Activated CD4-positive, alpha-beta memory T cell treated with anti-CD3 and anti-CD28 coated beads, Interleukin-2, amount 10 ng/mL, durations not matched to agents 7 days and 5 days (primary cell): ENCODE measurements around the gene TNFRSF19. TPM values are rescaled to one million over a fixed set of nuclear protein-coding genes. Genes with fewer than 3 reads are reported as not detected.
"Not testable (repeated sequence)": the region's sequence is repeated elsewhere in the genome, so short reads cannot be mapped to it uniquely, and the experiment has no call there.

Experiments used
- CTCF ChIA-PET: fragments of 350-600 bp; sonication (Branson Sonifier 250); formaldehyde crosslinking; loops from one replicate; lab custom pipeline; 2021; ENCODE audit warnings: antibody characterized with exemption, inconsistent platforms; lab: Charles Lee
- POLR2A ChIA-PET: fragments of 350-600 bp; sonication (Branson Sonifier 250); formaldehyde crosslinking; loops from one replicate; lab custom pipeline; 2021; ENCODE audit warnings: antibody characterized with exemption; lab: Charles Lee
- DNase-seq: peaks from one replicate; pipeline ENCODE4 v3.0.0-alpha.2; 2020
- H3K27ac Mint-ChIP-seq: one replicate; pipeline ENCODE4 v1.8.0; 2021; ENCODE audit warnings: mild to moderate bottlenecking, mixed read lengths
- H3K27me3 Mint-ChIP-seq: one replicate; pipeline ENCODE4 v1.8.0; 2021; ENCODE audit warnings: mixed read lengths
- H3K36me3 Mint-ChIP-seq: one replicate; pipeline ENCODE4 v1.8.0; 2021; ENCODE audit warnings: low read depth, mixed read lengths
- H3K4me1 Mint-ChIP-seq: one replicate; pipeline ENCODE4 v1.8.0; 2021; ENCODE audit warnings: mixed read lengths
- H3K4me3 Mint-ChIP-seq: one replicate; pipeline ENCODE4 v1.8.0; 2021; ENCODE audit warnings: mild to moderate bottlenecking, mixed read lengths
- H3K9me3 Mint-ChIP-seq: one replicate; pipeline ENCODE4 v1.8.0; 2021; ENCODE audit warnings: mixed read lengths
- total RNA-seq, 2 experiments: library from RNA; stranded (reverse); gene quantifications; one replicate each; pipeline ENCODE4 v1.2.3, GENCODE V29; 2021

Gene TNFRSF19
- total RNA-seq, 2 experiments from 2014 or later: 0.33 to 0.45 TPM

DNA sequence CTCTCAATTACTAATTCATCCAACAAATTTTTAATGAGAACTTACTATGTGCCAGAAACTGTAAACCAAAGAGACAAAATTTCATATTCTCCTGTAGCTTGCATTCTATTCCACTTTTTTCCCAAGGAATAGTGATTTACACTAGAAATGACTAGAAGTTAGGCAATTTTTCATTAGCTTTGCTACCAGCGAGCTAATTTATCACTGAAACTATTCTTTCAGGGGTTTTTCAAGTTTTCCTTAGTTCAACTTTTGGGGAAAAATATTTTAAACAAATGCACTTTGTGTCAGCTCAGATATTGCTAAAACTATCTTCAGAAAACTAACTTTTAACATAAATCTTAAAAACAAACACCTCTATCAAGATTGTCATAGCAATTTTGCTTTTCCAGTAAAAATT lies 5.4 kb downstream of the TNFRSF19 start:
- DNase-seq: no peak
- Mint-ChIP-seq H3K4me1 (peaks cover 25% of the 10 kb centered on the region), H3K27me3 (peaks cover 67% of the 10 kb centered on the region), H3K27ac (no peak overlapping the region), H3K36me3 (peaks cover 2% of the 10 kb centered on the region), H3K9me3 (no peaks in the 10 kb centered on the region), H3K4me3 (no peak overlapping the region)
- CTCF ChIA-PET: interaction anchor here (0.7 kb wide), 1 partner anchor 113 kb away, joined by 3 read pairs; no protein-coding TSS in a partner anchor
- POLR2A ChIA-PET: no interaction called here

- peak; percentile 78 for DNase-seq
- Mint-ChIP-seq H3K9me3 (no peaks in the 10 kb centered on the region), H3K4me1 (peaks cover 26% of the 10 kb centered on the region), H3K27me3 (peaks cover 64% of the 10 kb centered on the region), H3K27ac (peak overlapping the region; percentile 78), H3K36me3 (peaks cover 2% of the 10 kb centered on the region), H3K4me3 (peak overlapping the region; percentile 76)
- POLR2A ChIA-PET: no interaction called here
- CTCF ChIA-PET: interaction anchor here (0.5 to 1.6 kb wide), 6 partner anchors 112 to 330 kb away, joined by 3 to 6 read pairs (median 3); no protein-coding TSS in a partner anchor
These were observed 8.3 kb downstream of the TNFRSF19 start for GRCh38 chr13:23578411-23579071.

DNA sequence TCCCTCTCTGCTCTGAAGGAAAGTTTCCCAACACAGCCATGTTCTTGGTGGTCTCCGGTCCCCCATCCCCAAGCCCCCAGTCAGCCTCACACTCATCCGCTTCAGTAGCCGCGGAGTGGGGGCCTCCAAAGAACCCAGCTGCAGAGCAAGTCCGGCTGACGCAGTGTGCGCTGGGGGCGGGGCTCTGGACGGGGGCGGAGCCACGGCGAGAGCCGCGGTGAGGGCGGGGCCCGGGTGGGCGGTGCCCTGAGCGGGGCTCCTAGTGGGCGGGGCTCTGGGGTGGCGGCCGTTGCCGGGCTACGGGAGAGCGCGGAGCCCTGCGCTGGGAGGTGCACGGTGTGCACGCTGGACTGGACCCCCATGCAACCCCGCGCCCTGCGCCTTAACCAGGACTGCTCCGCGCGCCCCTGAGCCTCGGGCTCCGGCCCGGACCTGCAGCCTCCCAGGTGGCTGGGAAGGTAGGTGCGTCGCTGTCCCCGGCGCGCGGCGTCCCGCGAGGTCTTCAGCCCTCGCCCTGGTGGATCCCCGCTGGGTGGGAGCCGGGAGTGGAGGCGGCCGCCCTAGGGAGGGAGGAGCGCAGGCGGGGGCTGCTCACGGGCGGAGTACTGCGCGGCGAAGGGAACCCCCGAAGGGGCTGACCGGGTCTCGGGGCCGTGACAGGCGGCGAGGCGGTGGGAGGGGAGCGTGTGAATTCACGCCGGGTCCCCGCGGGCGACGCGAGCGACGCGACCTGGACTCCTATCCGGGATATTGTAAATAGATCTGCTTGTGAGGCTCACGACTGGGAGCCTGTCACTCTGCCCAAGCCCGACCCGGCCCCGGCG lies 9.1 kb downstream of the TNFRSF19 start:
- H3K9me3 Mint-ChIP-seq: no peaks in the 10 kb centered on the region
- DNase-seq: peak; percentile 94
- H3K27ac Mint-ChIP-seq: peak overlapping the region; percentile 78
- CTCF ChIA-PET: interaction anchor here (0.8 to 1.6 kb wide), 4 partner anchors 113 to 259 kb away, joined by 3 to 6 read pairs (median 4); no protein-coding TSS in a partner anchor
- peak overlapping the region; percentile 76 for H3K4me3 Mint-ChIP-seq
- peaks cover 26% of the 10 kb centered on the region for H3K4me1 Mint-ChIP-seq
- peaks cover 2% of the 10 kb centered on the region for H3K36me3 Mint-ChIP-seq
- POLR2A ChIA-PET: no interaction called here
- H3K27me3 Mint-ChIP-seq: peaks cover 67% of the 10 kb centered on the region

DNA sequence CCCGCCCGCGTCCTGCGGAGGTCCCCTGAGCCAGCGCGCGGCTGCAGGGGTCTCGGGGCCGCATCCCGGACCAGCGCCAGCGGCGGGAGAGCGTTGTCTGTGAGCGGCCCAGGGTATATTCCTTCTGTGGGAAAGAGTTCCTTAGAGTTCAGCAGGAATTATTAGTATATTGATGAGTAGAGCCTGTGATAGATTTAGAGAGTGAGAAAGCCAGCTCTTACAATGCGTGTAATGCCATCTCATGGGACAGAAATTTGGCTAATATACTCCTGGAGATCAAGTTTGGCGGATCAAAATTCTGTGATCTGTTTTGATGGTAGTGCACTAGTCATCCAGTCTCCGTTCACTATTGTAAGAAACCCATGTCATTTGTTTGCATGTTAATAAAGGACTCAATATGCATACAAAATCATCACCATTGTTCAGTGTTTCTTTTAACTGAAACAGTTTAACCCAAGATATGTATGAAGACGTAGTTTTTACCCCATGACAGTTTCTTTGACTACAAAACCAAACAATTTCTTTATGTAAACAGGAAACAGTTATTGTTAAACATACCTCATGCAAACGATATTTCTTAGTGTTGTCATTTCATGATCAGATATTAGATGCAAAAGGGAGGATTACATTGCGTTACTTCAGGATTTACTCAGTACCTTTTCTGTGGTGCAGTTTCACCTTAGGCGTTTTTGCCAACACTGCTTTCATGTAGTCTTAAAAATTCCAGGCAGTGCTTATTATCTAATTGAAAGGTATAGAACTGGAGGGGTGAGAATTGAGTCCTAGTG lies 9.9 kb downstream of the TNFRSF19 start:
- peaks cover 2% of the 10 kb centered on the region for H3K36me3 Mint-ChIP-seq
- H3K9me3 Mint-ChIP-seq: no peaks in the 10 kb centered on the region
- no peak for DNase-seq
- ChIA-PET POLR2A (no interaction called here), CTCF (no interaction called here)
- H3K4me1 Mint-ChIP-seq: peaks cover 26% of the 10 kb centered on the region
- peaks cover 61% of the 10 kb centered on the region for H3K27me3 Mint-ChIP-seq
- H3K4me3 Mint-ChIP-seq: peak overlapping the region; percentile 76
- H3K27ac Mint-ChIP-seq: no peak overlapping the region

DNA sequence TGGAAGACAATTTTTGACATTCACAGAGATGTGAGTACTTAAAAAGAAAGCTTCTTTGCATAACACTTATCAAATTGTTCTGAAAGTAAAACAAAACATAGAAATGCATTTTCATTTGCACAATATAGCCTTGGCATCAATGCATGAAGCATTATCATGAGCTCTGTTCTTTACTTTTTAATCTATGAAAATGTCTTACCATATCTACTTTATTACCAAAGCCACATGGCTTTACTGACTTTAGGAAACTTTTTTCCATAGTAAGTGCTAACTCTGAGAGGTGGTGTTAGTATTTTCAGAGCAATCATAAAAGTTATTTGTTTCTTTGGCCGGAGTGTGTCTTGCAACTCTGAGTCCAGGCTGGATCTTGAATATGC lies 10.5 kb downstream of the TNFRSF19 start:
- Mint-ChIP-seq H3K27me3 (peaks cover 61% of the 10 kb centered on the region), H3K27ac (no peak overlapping the region), H3K9me3 (no peaks in the 10 kb centered on the region), H3K36me3 (peaks cover 2% of the 10 kb centered on the region), H3K4me1 (peaks cover 26% of the 10 kb centered on the region), H3K4me3 (no peak overlapping the region)
- POLR2A ChIA-PET: no interaction called here
- CTCF ChIA-PET: no interaction called here
- DNase-seq: no peak

DNA sequence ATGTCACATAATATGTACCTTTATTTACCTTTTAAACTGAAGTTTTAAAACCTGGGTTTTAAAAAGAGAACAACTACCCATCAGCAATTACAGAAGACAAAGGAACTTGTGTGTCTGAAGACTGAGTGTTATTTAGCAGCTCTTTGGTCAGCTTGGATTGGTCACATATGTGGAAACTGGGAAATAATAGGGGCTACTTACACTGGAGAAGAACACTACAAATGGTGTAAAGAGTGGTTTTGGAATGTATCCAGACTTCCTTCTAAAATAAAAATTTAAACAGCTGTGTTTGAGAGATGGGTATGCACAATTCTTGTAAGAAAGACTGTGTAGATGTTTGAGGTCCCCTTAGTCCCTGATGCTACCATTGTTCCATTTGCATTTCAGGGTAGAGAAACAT lies 13.3 kb downstream of the TNFRSF19 start:
- CTCF ChIA-PET: no interaction called here

DNA sequence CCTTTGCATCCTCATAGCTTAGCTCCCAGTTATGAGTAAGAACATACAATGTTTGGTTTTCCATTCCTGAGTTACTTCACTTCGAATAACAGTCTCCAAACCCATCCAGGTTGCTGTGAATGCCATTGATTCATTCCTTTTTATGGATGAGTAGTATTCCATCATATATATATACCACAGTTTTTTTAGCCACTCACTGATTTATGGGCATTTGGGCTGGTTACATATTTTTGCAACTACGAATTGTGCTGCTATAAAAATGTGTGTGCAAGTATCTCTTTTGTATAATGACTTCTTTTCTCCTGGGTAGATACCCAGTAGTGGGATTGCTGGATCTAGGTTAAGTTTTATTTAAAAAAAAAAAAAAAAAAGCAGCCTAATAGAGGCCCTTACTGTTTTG lies 14.1 kb downstream of the TNFRSF19 start:
- Mint-ChIP-seq H3K36me3 (no peaks in the 10 kb centered on the region), H3K27ac (no peak overlapping the region), H3K4me3 (no peak overlapping the region), H3K4me1 (peaks cover 11% of the 10 kb centered on the region), H3K27me3 (peaks cover 60% of the 10 kb centered on the region), H3K9me3 (no peaks in the 10 kb centered on the region)
- ChIA-PET POLR2A (no interaction called here), CTCF (no interaction called here)
- DNase-seq: no peak

More for the DNA sequence above, 13.3 kb downstream of the TNFRSF19 start:
- Mint-ChIP-seq H3K36me3 (no peaks in the 10 kb centered on the region), H3K27me3 (peaks cover 55% of the 10 kb centered on the region), H3K4me3 (no peak overlapping the region), H3K4me1 (peaks cover 12% of the 10 kb centered on the region), H3K27ac (no peak overlapping the region), H3K9me3 (no peaks in the 10 kb centered on the region)
- POLR2A ChIA-PET: no interaction called here
- no peak for DNase-seq

DNA sequence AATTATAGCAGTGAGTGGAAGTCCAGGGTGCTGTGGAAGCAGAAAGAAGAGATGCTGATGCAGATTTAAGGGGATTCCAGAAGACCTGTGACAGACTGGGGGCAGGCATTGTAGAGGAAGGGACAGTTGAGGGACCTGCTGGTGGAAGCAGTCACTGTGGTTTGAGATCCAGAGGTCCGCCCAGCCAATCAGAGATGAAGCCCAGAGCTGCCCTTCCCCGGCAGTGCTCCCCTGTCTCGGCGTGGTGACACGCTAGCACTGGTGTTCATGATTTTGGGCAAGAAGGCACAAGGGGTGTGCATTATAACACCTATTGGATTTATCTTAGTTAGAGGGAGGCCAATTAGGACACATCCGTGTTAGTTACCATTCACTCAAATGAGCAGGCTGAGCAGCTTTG lies 16.1 kb downstream of the TNFRSF19 start:
- Mint-ChIP-seq H3K27ac (no peak overlapping the region), H3K36me3 (no peaks in the 10 kb centered on the region), H3K9me3 (no peaks in the 10 kb centered on the region), H3K4me1 (no peaks in the 10 kb centered on the region), H3K4me3 (no peak overlapping the region), H3K27me3 (peaks cover 51% of the 10 kb centered on the region)
- CTCF ChIA-PET: interaction anchor here (0.7 kb wide), 1 partner anchor 36 kb away, joined by 4 read pairs; no protein-coding TSS in a partner anchor
- POLR2A ChIA-PET: no interaction called here
- no peak for DNase-seq

DNA sequence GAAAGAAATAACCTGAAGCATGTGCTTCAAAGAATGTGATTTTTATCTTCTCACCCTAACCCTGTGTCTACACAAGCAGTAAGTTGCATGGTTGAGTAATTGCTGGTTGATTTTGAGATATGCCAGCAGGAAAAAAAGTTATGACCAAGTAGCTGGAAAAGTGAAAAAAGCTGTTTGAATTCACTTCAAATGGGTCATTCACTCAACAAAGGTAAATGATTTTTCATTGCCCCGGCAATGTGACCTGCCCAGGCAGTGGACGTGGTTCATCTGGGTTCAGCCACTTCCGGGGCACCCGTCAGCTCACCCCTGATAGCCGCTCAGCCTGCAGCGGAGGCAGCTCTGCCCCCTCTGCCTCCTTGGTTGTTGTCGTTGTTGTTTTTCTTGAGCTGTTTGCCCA lies 18.5 kb downstream of the TNFRSF19 start:
- CTCF ChIA-PET: no interaction called here
- peaks cover 39% of the 10 kb centered on the region for H3K27me3 Mint-ChIP-seq

DNA sequence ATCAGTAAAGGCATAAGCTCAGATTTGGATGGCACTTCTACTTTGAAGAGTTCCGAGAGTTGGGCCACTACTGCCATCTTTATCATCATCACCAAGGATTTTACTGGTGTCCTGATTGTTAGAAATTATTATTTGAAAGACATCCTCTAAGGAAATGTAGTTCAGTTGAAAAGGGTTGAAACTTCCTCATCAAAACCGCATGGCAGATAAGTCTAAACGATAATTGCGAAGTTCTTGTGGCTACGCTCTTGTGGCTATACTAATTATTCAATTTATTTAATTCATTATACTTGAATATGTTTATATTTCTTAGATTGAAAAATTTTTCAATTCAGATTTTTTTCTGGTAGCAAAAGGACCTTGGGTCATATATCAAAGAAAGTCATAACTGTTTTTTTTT lies 22.4 kb downstream of the TNFRSF19 start:
- no peak overlapping the region for H3K27ac Mint-ChIP-seq
- no peak for DNase-seq
- ChIA-PET CTCF (no interaction called here), POLR2A (no interaction called here)
- peaks cover 3% of the 10 kb centered on the region for H3K4me1 Mint-ChIP-seq
- H3K9me3 Mint-ChIP-seq: no peaks in the 10 kb centered on the region
- H3K36me3 Mint-ChIP-seq: no peaks in the 10 kb centered on the region
- H3K4me3 Mint-ChIP-seq: no peak overlapping the region
- peaks cover 43% of the 10 kb centered on the region for H3K27me3 Mint-ChIP-seq

More for the DNA sequence above, 18.5 kb downstream of the TNFRSF19 start:
- no peaks in the 10 kb centered on the region for H3K9me3 Mint-ChIP-seq
- no peak for DNase-seq
- H3K36me3 Mint-ChIP-seq: no peaks in the 10 kb centered on the region
- POLR2A ChIA-PET: no interaction called here
- H3K4me3 Mint-ChIP-seq: no peak overlapping the region
- H3K27ac Mint-ChIP-seq: no peak overlapping the region
- H3K4me1 Mint-ChIP-seq: peaks cover 3% of the 10 kb centered on the region

GRCh38 chr13:23593148-23593547 lies 22.9 kb downstream of the TNFRSF19 start:
- H3K36me3 Mint-ChIP-seq: no peaks in the 10 kb centered on the region
- H3K27ac Mint-ChIP-seq: no peak overlapping the region
- H3K4me1 Mint-ChIP-seq: peaks cover 3% of the 10 kb centered on the region
- ChIA-PET POLR2A (no interaction called here), CTCF (no interaction called here)
- H3K27me3 Mint-ChIP-seq: peaks cover 45% of the 10 kb centered on the region
- no peak overlapping the region for H3K4me3 Mint-ChIP-seq
- DNase-seq: no peak
- no peaks in the 10 kb centered on the region for H3K9me3 Mint-ChIP-seq

- H3K36me3 Mint-ChIP-seq, H3K9me3 Mint-ChIP-seq, DNase-seq, H3K4me3 Mint-ChIP-seq, CTCF ChIA-PET, H3K27ac Mint-ChIP-seq, POLR2A ChIA-PET, H3K4me1 Mint-ChIP-seq: not testable (repeated sequence)
- peaks cover 41% of the 10 kb centered on the region for H3K27me3 Mint-ChIP-seq
These were observed 24.1 kb downstream of the TNFRSF19 start for GRCh38 chr13:23594290-23594689.

GRCh38 chr13:23598369-23598768 lies 28.2 kb downstream of the TNFRSF19 start:
- ChIA-PET POLR2A (no interaction called here), CTCF (no interaction called here)
- H3K9me3 Mint-ChIP-seq: no peaks in the 10 kb centered on the region

More at GRCh38 chr13:23598369-23598768, 28.2 kb downstream of the TNFRSF19 start:
- no peak for DNase-seq
- H3K4me3 Mint-ChIP-seq: no peak overlapping the region
- H3K27ac Mint-ChIP-seq: no peak overlapping the region
- no peaks in the 10 kb centered on the region for H3K36me3 Mint-ChIP-seq
- peaks cover 60% of the 10 kb centered on the region for H3K27me3 Mint-ChIP-seq
- H3K4me1 Mint-ChIP-seq: no peaks in the 10 kb centered on the region
